Measurements from ENCODE around the gene MPZL1. TPM values are rescaled to one million over a fixed set of nuclear protein-coding genes. Genes with fewer than 3 reads are reported as not detected.

MPZL1 gene
- total RNA-seq, 1 donor from 2014 or later = 36.7 TPM

Other genes starting within 250 kb of the MPZL1 start
- 193 and 196 TPM in 2 replicates for gene CD247, start 203.5 kb upstream of the MPZL1 start, total RNA-seq
- 13.8 and 15.6 TPM in 2 replicates for gene CREG1, start 168.2 kb upstream of the MPZL1 start, total RNA-seq
- gene RCSD1, start 91.8 kb upstream of the MPZL1 start, total RNA-seq = 84.9 and 91.9 TPM in 2 replicates
- 0.07 and 0.09 TPM in 2 replicates for gene ADCY10, start 192.2 kb downstream of the MPZL1 start, total RNA-seq
- 29.6 and 33.1 TPM in 2 replicates for gene DCAF6, start 214.7 kb downstream of the MPZL1 start, total RNA-seq
- 45.6 and 48.7 TPM in 2 replicates for gene MPC2, start 215.1 kb downstream of the MPZL1 start, total RNA-seq

Data from activated T-helper 2 cell treated with anti-CD3 and anti-CD28 coated beads, Interferon-gamma antibody, Interleukin-2, Interleukin-4, amounts not matched to agents 10 μg/mL and 5 μg/mL and 100 μg/mL, durations not matched to agents 14 hours and 24 hours and 36 hours (primary cell).